H1 (cell line): Measurements from ENCODE around the gene MINPP1. TPM values are rescaled to one million over a fixed set of nuclear protein-coding genes. Genes with fewer than 3 reads are reported as not detected.

Source experiments
- CTCF ChIA-PET: fragments of 300-600 bp; sonication (Branson Sonifier 250); formaldehyde crosslinking; loops from one replicate; lab custom pipeline; 2021; ENCODE audit not compliant: partially characterized antibody; lab: Charles Lee
- POLR2A ChIA-PET: fragments of 300-600 bp; sonication (Branson Sonifier 250); formaldehyde crosslinking; loops from one replicate; lab custom pipeline; 2021; ENCODE audit warnings: inconsistent platforms; ENCODE audit not compliant: partially characterized antibody; lab: Charles Lee
- DNase-seq, 2 experiments: peaks; one replicate each; pipeline versions ENCODE4 v3.0.0 to v3.0.0-alpha.2; 2010 to 2022; ENCODE audit warnings: low spot score in 2 of 2, low read depth in 1 of 2, mixed read lengths in 1 of 2
- FAIRE-seq: peaks from 2 replicates; lab custom pipeline; 2011; peaks lifted over from hg19 to GRCh38; lab: Jason Lieb, UNC
- H2AFZ ChIP-seq: 2 replicates; pipeline ENCODE4 v1.8.1; 2012; ENCODE audit warnings: low read length, inconsistent platforms
- H2AK5ac ChIP-seq: 2 replicates; pipeline ENCODE4 v1.6.1; 2013; ENCODE audit warnings: low read depth, low read length
- H2BK120ac ChIP-seq: replicated peaks from 2 replicates; pipeline ENCODE3; 2013; ENCODE audit warnings: low read depth, low read length, inconsistent platforms
- H2BK12ac ChIP-seq: 2 replicates; pipeline ENCODE4 v1.6.1; 2013; ENCODE audit warnings: low read depth, low read length
- H2BK15ac ChIP-seq: 2 replicates; pipeline ENCODE4 v1.6.1; 2013; ENCODE audit warnings: low read length
- H2BK20ac ChIP-seq: 2 replicates; pipeline ENCODE4 v1.6.1; 2013; ENCODE audit warnings: low read length
- H2BK5ac ChIP-seq: 2 replicates; pipeline ENCODE4 v1.6.1; 2013; ENCODE audit warnings: low read depth, low read length
- H3K14ac ChIP-seq: 2 replicates; pipeline ENCODE4 v1.6.1; 2013; ENCODE audit warnings: inconsistent platforms; ENCODE audit not compliant: insufficient read length
- H3K18ac ChIP-seq: 2 replicates; pipeline ENCODE4 v1.6.1; 2013; ENCODE audit warnings: low read length; ENCODE audit errors: extremely low read depth
- H3K23ac ChIP-seq: 2 replicates; pipeline ENCODE4 v1.6.1; 2013; ENCODE audit warnings: inconsistent platforms; ENCODE audit not compliant: insufficient read length
- H3K23me2 ChIP-seq: 2 replicates; pipeline ENCODE4 v1.6.1; 2013; ENCODE audit warnings: low read depth, low read length
- H3K27ac ChIP-seq: 2 replicates; pipeline ENCODE4 v1.6.1; 2011; ENCODE audit warnings: low read depth, low read length, inconsistent platforms
- H3K27me3 ChIP-seq, 4 experiments: replicated peaks in 1 of 4; 1 replicate in 1 of 4; 2 replicates in 3 of 4; pipeline versions ENCODE4 v1.6.1 to v1.8.1; 2011 to 2013; ENCODE audit warnings: low read length in 3 of 4, mild to moderate bottlenecking in 3 of 4, inconsistent platforms in 2 of 4, mixed read lengths in 2 of 4, moderate library complexity in 1 of 4; ENCODE audit not compliant: control insufficient read depth in 3 of 4, insufficient read depth in 3 of 4; ENCODE audit errors: extremely low read depth in 1 of 4
- H3K36me3 ChIP-seq, 4 experiments: 2 replicates each; pipeline versions ENCODE4 v1.6.1 to v1.8.1; 2011 to 2013; ENCODE audit warnings: mild to moderate bottlenecking in 4 of 4, low read length in 3 of 4, moderate library complexity in 2 of 4, control low read depth in 1 of 4, inconsistent platforms in 1 of 4; ENCODE audit not compliant: insufficient read depth in 4 of 4, control insufficient read depth in 2 of 4
- H3K4ac ChIP-seq: replicated peaks from 2 replicates; pipeline ENCODE3; 2013; ENCODE audit warnings: low read length, low read depth, mixed read lengths, inconsistent platforms; ENCODE audit not compliant: insufficient read length
- H3K4me1 ChIP-seq, 4 experiments: replicated peaks in 1 of 4; 1 replicate in 1 of 4; 2 replicates in 3 of 4; pipeline versions ENCODE4 v1.6.1 to v1.8.1; 2011 to 2013; ENCODE audit warnings: low read length in 3 of 4, inconsistent platforms in 2 of 4, mixed read lengths in 1 of 4; ENCODE audit not compliant: insufficient read depth in 4 of 4, control insufficient read depth in 3 of 4
- H3K4me2 ChIP-seq, 2 experiments: 2 replicates each; pipeline versions ENCODE4 v1.6.1 to v1.8.1; 2011 to 2013; ENCODE audit warnings: low read depth in 2 of 2, low read length in 2 of 2, control low read depth in 1 of 2, inconsistent platforms in 1 of 2, mild to moderate bottlenecking in 1 of 2; ENCODE audit not compliant: insufficient read depth in 1 of 2
- H3K4me3 ChIP-seq, 4 experiments: fragments of 200-600, 300-600 bp in 1 of 4; sonication (generic), shearing (Covaris generic), sonication (Bioruptor Twin) in 1 of 4; 2 replicates each; pipeline versions ENCODE4 v1.5.1 to v1.8.1; 2011 to 2016; ENCODE audit warnings: low read length in 4 of 4, low read depth in 3 of 4, control low read depth in 2 of 4, inconsistent platforms in 2 of 4, mild to moderate bottlenecking in 2 of 4, mixed read lengths in 1 of 4, moderate library complexity in 1 of 4; ENCODE audit not compliant: insufficient read depth in 2 of 4; ENCODE audit errors: extremely low read depth in 1 of 4
- H3K56ac ChIP-seq: replicated peaks from 2 replicates; pipeline ENCODE3; 2013; ENCODE audit warnings: low read depth, mild to moderate bottlenecking, mixed read lengths, low read length, inconsistent platforms; ENCODE audit not compliant: insufficient read length
- H3K79me1 ChIP-seq: 2 replicates; pipeline ENCODE4 v1.6.1; 2013; ENCODE audit warnings: low read depth, low read length, control low read depth
- H3K79me2 ChIP-seq, 2 experiments: 2 replicates each; pipeline versions ENCODE4 v1.6.1 to v1.8.1; 2012 to 2013; ENCODE audit warnings: low read length in 2 of 2, mild to moderate bottlenecking in 2 of 2, inconsistent platforms in 1 of 2; ENCODE audit not compliant: insufficient read depth in 2 of 2, control insufficient read depth in 1 of 2
- H3K9ac ChIP-seq, 4 experiments: replicated peaks in 1 of 4; 1 replicate in 1 of 4; 2 replicates in 3 of 4; pipeline versions ENCODE4 v1.6.1 to v1.8.1; 2011 to 2013; ENCODE audit warnings: low read depth in 3 of 4, low read length in 3 of 4, control low read depth in 2 of 4, mild to moderate bottlenecking in 2 of 4, moderate library complexity in 2 of 4, inconsistent platforms in 1 of 4; ENCODE audit errors: extremely low read depth in 1 of 4
- H3K9me3 ChIP-seq, 2 experiments: 2 replicates each; pipeline versions ENCODE4 v1.6.1 to v1.8.1; 2012 to 2013; ENCODE audit warnings: mild to moderate bottlenecking in 2 of 2, moderate library complexity in 2 of 2, control low read depth in 1 of 2, inconsistent platforms in 1 of 2, low read depth in 1 of 2, low read length in 1 of 2, mixed read lengths in 1 of 2; ENCODE audit not compliant: insufficient read depth in 2 of 2
- H4K20me1 ChIP-seq, 2 experiments: replicated peaks in 1 of 2; 2 replicates each; pipeline versions ENCODE3 to v1.8.1; 2011 to 2013; ENCODE audit warnings: inconsistent platforms in 2 of 2, low read length in 2 of 2, mild to moderate bottlenecking in 1 of 2; ENCODE audit not compliant: insufficient read depth in 2 of 2, control insufficient read depth in 1 of 2
- H4K5ac ChIP-seq: 2 replicates; pipeline ENCODE4 v1.6.1; 2013; ENCODE audit warnings: low read length, low read depth, mixed read lengths, inconsistent platforms; ENCODE audit not compliant: insufficient read length
- H4K8ac ChIP-seq: 2 replicates; pipeline ENCODE4 v1.8.0; 2013; ENCODE audit warnings: mild to moderate bottlenecking, moderate library complexity, low read length, inconsistent platforms; ENCODE audit not compliant: insufficient read depth; ENCODE audit errors: extremely low read depth
- H4K91ac ChIP-seq: replicated peaks from 2 replicates; pipeline ENCODE3; 2013; ENCODE audit warnings: low read length, mixed read lengths, inconsistent platforms; ENCODE audit not compliant: insufficient read length
- ASH2L ChIP-seq: fragments of 200-600, 300-600 bp; sonication (generic); IDR thresholded peaks from one replicate; pipeline ENCODE4 v1.7.1; 2017; ENCODE audit warnings: low read length
- SRF ChIP-seq: IDR thresholded peaks from 2 replicates; pipeline ENCODE4 v1.6.1; 2011; ENCODE audit warnings: mild to moderate bottlenecking, low read depth, low read length, moderate library complexity
- WGBS, 2 experiments: shearing (Covaris generic) in 1 of 2; methylation state at CpG; one replicate each; pipeline versions ENCODE4 v1.1.6 to v1.1.7; 2013 to 2015; ENCODE audit warnings: low lambda C conversion rate in 2 of 2, mixed read lengths in 2 of 2, inconsistent platforms in 1 of 2, low coverage in 1 of 2, missing lambda C conversion rate in 1 of 2; ENCODE audit not compliant: insufficient replicate concordance in 2 of 2, insufficient coverage in 1 of 2, insufficient read length in 1 of 2; ENCODE audit errors: extremely low coverage in 1 of 2, missing lambda C conversion rate in 1 of 2; 5-methylcytosine and 5-hydroxymethylcytosine counted together
- long read RNA-seq, 2 experiments: library from RNA in 1 of 2; library from capped mRNA in 1 of 2; stranded (forward); transcript quantifications; one replicate each; pipeline ENCODE4 v2.0.0, GENCODE V29; 2021; ENCODE audit warnings: inconsistent platforms in 1 of 2
- polyA minus RNA-seq, 3 experiments: library from RNA; depleted of rRNA, polyadenylated mRNA; stranded (reverse); fragments of >200 nt; gene quantifications; 1 replicate in 2 of 3; 2 replicates in 1 of 3; pipeline ENCODE4 v1.2.3, GENCODE V29; 2011
- polyA plus RNA-seq, 7 experiments: library from polyadenylated mRNA; depleted of rRNA in 3 of 7; stranded (reverse) in 5 of 7; unstranded in 2 of 7; fragments of >200 nt in 5 of 7; fragments of 200-250 nt in 2 of 7; gene quantifications; 1 replicate in 5 of 7; 2 replicates in 1 of 7; 4 replicates in 1 of 7; pipeline versions ENCODE4 v1.2.1 to v1.2.3, GENCODE V29; 2011 to 2013; ENCODE audit warnings: missing spikeins in 2 of 7, mixed read lengths in 2 of 7
- total RNA-seq: library from RNA; stranded (reverse); fragmentation: NEBNext Ultra II Directional; extraction: Animal tissue kit (Norgen Biotek cat#: 25700); gene quantifications from 2 replicates; pipeline ENCODE4 v1.2.1, GENCODE V29; 2021
- TF ChIP-seq, protein P1 (sequence below): IDR thresholded peaks from 2 replicates; pipeline ENCODE4 v1.6.1; 2012; ENCODE audit warnings: low read length, inconsistent platforms

MINPP1 gene, protein sequence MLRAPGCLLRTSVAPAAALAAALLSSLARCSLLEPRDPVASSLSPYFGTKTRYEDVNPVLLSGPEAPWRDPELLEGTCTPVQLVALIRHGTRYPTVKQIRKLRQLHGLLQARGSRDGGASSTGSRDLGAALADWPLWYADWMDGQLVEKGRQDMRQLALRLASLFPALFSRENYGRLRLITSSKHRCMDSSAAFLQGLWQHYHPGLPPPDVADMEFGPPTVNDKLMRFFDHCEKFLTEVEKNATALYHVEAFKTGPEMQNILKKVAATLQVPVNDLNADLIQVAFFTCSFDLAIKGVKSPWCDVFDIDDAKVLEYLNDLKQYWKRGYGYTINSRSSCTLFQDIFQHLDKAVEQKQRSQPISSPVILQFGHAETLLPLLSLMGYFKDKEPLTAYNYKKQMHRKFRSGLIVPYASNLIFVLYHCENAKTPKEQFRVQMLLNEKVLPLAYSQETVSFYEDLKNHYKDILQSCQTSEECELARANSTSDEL
- total RNA-seq (26.1 and 27.2 TPM in 2 replicates), polyA plus RNA-seq (2011; rRNA removed) (13.6 and 14.5 TPM in 2 replicates), polyA minus RNA-seq (2011; rRNA and poly(A)+ RNA removed) (6.5 and 9.3 TPM in 2 replicates)
- polyA plus RNA-seq (2011; cell fraction: cytosol; rRNA removed) = 12.0 TPM
- 10.5 TPM for polyA plus RNA-seq (2011; cell fraction: nucleus; rRNA removed)
- 15.1 to 20.2 TPM (median 16.6 TPM) in 4 replicates for polyA plus RNA-seq (2012, experiment 1 of 2)
- 4.4 TPM for polyA plus RNA-seq (2012, experiment 2 of 2)
- 33.9 TPM for polyA plus RNA-seq (2013, experiment 1 of 2)
- 38.0 TPM for polyA plus RNA-seq (2013, experiment 2 of 2)
- polyA minus RNA-seq (2011; cell fraction: cytosol; rRNA and poly(A)+ RNA removed) = 11.6 TPM
- 18.9 TPM for polyA minus RNA-seq (2011; cell fraction: nucleus; rRNA and poly(A)+ RNA removed)
- long read RNA-seq, experiment 1, transcript MINPP1-202 (5 exons, 2,415 nt) = major isoform, 16 of 33 reads
- long read RNA-seq, experiment 1, partial matches to known transcripts = 13 of 33 reads
- long read RNA-seq, experiment 1, other reads (novel, unspliced or antisense) = 3 of 33 reads
- long read RNA-seq, experiment 2, partial matches to known transcripts = 0 of 4 reads
- long read RNA-seq, experiment 2, other reads (novel, unspliced or antisense) = 1 of 4 reads

DNA sequence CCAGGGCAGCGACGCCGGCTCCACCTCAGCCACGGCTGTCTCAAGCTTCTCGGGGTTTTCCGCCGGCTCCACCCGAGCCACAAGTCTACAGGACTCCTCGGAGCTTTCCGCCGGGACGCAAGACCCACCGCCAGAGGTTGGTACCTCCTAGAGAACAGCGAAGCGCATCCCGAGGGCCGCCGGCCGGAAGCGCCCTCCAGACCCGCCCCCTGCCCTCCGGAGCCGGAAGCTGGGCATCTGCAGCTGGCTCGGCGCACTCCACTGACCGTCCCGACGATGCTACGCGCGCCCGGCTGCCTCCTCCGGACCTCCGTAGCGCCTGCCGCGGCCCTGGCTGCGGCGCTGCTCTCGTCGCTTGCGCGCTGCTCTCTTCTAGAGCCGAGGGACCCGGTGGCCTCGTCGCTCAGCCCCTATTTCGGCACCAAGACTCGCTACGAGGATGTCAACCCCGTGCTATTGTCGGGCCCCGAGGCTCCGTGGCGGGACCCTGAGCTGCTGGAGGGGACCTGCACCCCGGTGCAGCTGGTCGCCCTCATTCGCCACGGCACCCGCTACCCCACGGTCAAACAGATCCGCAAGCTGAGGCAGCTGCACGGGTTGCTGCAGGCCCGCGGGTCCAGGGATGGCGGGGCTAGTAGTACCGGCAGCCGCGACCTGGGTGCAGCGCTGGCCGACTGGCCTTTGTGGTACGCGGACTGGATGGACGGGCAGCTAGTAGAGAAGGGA lies at the start of gene MINPP1:
Gene MINPP1 (plus strand): TSS at position 254 of the 726 bp plus-strand sequence. CDS start 23 bp downstream, at position 277.
- peak within 1 kb of the TSS; percentile 22; the same call in 1 of the 2 replicates for H2BK15ac ChIP-seq
- H2BK20ac ChIP-seq = no peak within 1 kb of the TSS
- peaks cover 0 to 16% (median 4%) of the 10 kb centered on the region in 4 experiments; a peak in 3 of 8 replicates for H3K36me3 ChIP-seq
- no peak within 1 kb of the TSS for H3K14ac ChIP-seq
- FAIRE-seq = no peak
- 2% methylated on average over 70 of the region's 74 CpGs; no CpG with 5 or more reads in 1 of the 2 experiments for WGBS, 2 experiments
- H2AFZ ChIP-seq = peak within 1 kb of the TSS; percentile 89
- POLR2A ChIA-PET = interaction anchor here (0.6 to 1.0 kb wide), 2 partner anchors 244 to 245 kb away, joined by 3 read pairs; no protein-coding TSS in a partner anchor
- H4K20me1 ChIP-seq = peaks cover 0 to 2% of the 10 kb centered on the region in 2 experiments
- peak within 1 kb of the TSS; percentile 46 for H4K91ac ChIP-seq
- H3K56ac ChIP-seq = peak within 1 kb of the TSS; percentile 72
- H3K4ac ChIP-seq = no peak within 1 kb of the TSS
- H3K9ac ChIP-seq = peak within 1 kb of the TSS; percentile 70 to 94 (median 74)
- CTCF ChIA-PET = interaction anchor here (0.7 to 1.1 kb wide), 4 partner anchors 13 to 255 kb away, joined by 3 to 4 read pairs (median 3); no protein-coding TSS in a partner anchor
- peak within 1 kb of the TSS; percentile 5; the same call in 1 of the 2 replicates for H2BK12ac ChIP-seq
- H3K23ac ChIP-seq = no peak within 1 kb of the TSS
- peak within 1 kb of the TSS; percentile 51 for H3K18ac ChIP-seq
- H2AK5ac ChIP-seq = no peak within 1 kb of the TSS
- H4K8ac ChIP-seq = peak within 1 kb of the TSS; percentile 96
- no peaks in the 10 kb centered on the region; a peak in 1 of 7 replicates for H3K4me1 ChIP-seq
- peaks cover 0 to 30% of the 10 kb centered on the region in 2 experiments; a peak in 2 of 4 replicates for H3K79me2 ChIP-seq
- no peaks in the 10 kb centered on the region for H3K79me1 ChIP-seq
- H2BK5ac ChIP-seq = peak within 1 kb of the TSS; percentile 83
- no peaks in the 10 kb centered on the region for H3K9me3 ChIP-seq
- peaks cover 11% of the 10 kb centered on the region for H3K23me2 ChIP-seq
- peak; percentile 50 to 91 for DNase-seq
- no peak within 1 kb of the TSS for H2BK120ac ChIP-seq
- no peaks in the 10 kb centered on the region for H3K27me3 ChIP-seq
- peak within 1 kb of the TSS; percentile 94 for H4K5ac ChIP-seq
- H3K4me3 ChIP-seq = peak within 1 kb of the TSS; percentile 78 to 92 (median 92)
- H3K27ac ChIP-seq = peak within 1 kb of the TSS; percentile 20; the same call in 1 of the 2 replicates
- H3K4me2 ChIP-seq = peak within 1 kb of the TSS; percentile 92 to 95
- TF ChIP-seq, protein P1, sequence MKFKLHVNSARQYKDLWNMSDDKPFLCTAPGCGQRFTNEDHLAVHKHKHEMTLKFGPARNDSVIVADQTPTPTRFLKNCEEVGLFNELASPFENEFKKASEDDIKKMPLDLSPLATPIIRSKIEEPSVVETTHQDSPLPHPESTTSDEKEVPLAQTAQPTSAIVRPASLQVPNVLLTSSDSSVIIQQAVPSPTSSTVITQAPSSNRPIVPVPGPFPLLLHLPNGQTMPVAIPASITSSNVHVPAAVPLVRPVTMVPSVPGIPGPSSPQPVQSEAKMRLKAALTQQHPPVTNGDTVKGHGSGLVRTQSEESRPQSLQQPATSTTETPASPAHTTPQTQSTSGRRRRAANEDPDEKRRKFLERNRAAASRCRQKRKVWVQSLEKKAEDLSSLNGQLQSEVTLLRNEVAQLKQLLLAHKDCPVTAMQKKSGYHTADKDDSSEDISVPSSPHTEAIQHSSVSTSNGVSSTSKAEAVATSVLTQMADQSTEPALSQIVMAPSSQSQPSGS = no peak
- peak; percentile 54 for TF ChIP-seq SRF
- peak; percentile 58 for TF ChIP-seq ASH2L
